Left ventricle myocardium superior (tissue), 1 donor: ENCODE data around the gene DUS2. TPM values are rescaled to one million over a fixed set of nuclear protein-coding genes. Genes with fewer than 3 reads are reported as not detected.
A peak's percentile ranks its signal among the peaks of the same experiment; 100 is the strongest.

Experiments used
- ATAC-seq: fragments of 200-7000 bp; cut with Tn5 transposase; one replicate; pipeline ENCODE4 v1.9.1; 2020; ENCODE audit warnings: mild to moderate bottlenecking, moderate library complexity
- DNase-seq: peaks from one replicate; pipeline ENCODE4 v3.0.0-alpha.2; 2020
- intact Hi-C: fragments of 100-400 bp; cut with micrococcal nuclease; formaldehyde crosslinking; loops from one replicate; pipeline ENCODE4 v1.11.0; 2022
- total RNA-seq: library from RNA; stranded (reverse); fragmentation: NEBNext Ultra II Directional; extraction: Animal tissue kit (Norgen Biotek cat#: 25700); gene quantifications from one replicate; pipeline ENCODE4 v1.2.1, GENCODE V29; 2021
- donor health status: DM: no; HTN: yes; CAD: no; lungs with severe emphysema.

DUS2 gene
- total RNA-seq, 1 donor from 2014 or later = 4.9 TPM

DNA sequence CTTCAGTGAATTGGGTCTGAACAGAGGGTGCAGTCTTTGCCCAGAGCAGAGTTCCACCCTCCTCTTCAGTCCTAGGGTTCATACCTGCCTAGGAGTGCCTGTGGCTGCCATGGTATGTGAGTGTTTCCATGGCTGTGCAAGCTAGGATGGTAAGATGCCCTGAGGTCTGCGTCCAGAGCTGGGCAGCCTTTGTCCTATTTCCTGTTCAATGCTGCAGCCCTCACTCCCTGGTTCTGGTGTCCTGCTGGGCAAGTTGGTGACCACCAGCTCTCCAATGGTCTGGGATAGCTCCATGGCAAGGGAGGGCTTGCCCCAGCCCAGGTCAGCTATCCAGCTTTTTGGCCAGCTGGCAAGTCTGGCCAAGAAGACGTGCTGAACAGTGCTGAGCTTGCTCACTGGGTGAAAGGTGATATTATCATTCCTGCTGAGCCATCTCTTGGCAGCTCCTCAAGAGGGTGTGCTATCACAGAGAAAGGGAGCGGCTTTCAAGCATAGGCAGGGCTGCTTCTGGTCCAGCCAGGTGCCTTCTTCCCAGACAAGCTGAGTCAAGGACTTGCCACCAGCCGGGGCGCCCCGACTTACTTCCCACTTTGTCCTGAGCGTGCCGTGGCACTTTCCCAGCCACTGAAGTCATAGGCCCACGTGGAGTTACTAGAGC, 49.1 kb downstream of the DUS2 start:
- intact Hi-C loops = no loop called here
- no peak for DNase-seq
- peak; percentile 23 for ATAC-seq

DNA sequence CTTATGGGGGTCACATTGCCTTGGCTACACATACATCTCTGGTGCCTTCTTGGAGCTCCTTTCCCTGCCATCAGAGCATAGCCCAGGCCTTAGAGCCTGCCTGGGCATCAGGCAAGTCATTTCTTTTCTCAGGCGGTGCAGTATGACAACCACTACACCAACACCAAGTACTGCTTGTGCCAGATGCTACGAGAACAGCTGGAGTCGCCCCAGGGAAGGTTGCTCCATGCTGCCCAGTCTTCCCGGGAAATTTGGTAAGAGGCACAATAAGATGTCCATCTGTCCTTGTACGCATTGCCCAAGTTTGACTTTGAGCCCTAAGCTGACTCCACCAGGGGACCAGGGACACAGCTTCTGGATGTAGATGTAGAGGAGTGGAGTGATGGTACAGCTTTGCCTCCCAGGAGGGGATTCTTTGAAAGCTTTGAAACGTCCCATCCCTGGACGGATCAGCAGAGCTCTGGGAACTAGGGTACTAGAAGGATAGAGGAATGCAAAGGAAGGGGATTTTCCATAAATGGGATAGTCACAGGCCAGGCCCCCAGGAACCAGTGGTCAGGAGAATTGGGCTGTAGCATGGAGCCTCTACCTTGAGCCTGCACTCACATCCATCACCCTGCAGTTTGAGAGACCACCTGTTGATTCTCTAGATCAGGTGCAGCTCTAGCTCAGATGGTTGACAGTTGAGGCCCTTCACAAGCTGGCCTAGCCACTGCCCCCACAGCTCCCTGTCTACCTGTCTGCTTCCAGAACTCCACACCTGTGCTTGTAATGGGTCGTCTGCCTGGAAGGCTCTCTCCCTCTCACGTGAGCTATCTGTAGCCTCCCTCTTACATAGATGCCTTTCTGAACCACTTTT, 51.0 kb downstream of the DUS2 start:
- intact Hi-C loops = no loop called here
- ATAC-seq (no peak), DNase-seq (no peak)

DNA sequence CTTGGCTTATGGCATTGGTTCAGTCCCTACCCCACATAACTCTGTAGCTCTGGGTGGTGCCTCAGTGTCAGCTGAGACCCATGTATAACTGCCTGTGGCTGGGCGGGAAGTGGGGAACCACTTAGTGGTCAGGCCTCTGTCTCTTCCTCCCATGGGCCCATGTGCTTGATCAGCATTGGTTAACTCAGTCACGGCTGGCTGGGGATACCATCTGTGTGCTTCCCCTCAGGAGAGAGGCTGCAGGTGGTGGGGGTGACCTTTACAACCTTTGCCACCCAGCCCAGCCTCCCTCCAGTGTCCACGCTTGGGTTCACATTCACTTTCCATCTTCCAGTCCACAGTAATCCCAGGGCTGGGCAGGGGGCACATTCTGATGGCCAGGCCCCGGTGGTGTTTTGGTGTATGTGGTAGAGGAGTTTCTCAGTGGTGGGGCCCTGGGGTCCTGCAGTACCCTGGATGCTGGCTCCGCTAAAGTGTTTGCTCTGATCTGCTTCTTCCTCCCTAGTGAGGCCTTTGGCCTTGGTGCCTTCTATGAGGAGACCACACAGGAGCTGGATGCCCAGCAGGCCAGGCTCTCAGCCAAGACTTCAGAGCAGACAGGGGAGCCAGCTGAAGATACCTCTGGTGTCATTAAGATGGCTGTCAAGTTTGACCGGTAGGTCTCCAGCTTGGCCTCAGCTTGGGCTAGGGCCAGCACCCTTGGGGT, 51.9 kb downstream of the DUS2 start:
- intact Hi-C loops = no loop called here
- ATAC-seq = no peak
- DNase-seq = no peak

DNA sequence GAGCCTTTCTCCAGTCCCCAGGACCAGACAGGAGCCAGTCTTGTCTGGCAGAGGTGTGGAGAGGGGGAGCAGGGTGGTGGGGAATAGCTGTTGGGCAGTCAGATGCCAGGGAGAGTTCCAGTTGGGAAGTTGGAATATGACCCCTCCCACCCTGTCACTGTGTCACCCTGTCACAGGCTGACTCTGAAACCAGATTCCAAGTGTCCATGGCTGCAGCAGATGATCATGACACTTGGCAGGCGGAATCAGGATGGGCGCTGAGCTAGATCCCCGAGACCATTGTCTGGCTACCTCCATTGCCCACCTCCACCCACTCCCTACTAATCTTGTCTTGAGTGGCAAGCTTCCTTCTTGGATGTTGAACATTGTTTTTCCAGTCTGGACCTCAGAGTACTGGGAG, 52.9 kb downstream of the DUS2 start:
- ATAC-seq = no peak
- DNase-seq = no peak
- intact Hi-C loops = no loop called here

DNA sequence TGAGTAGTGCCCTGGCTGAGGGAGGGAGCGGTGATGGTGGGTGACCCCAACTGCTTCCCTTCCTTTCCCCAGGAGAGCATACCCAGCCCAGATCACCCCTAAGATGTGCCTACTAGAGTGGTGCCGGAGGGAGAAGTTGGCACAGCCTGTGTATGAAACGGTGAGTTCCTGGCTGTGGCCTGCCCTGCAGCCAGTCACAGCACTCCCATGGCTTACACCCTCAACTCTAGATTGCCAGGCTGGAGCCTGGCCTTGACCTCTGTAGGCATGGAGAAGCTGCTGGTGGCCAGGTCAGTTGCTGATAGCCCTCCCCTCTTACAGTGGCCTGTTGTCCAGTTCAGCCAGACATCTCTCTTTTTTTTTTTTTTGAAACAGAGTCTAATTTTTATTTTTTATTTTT, 53.5 kb downstream of the DUS2 start:
- intact Hi-C loops = no loop called here
- ATAC-seq = no peak
- no peak for DNase-seq

DNA sequence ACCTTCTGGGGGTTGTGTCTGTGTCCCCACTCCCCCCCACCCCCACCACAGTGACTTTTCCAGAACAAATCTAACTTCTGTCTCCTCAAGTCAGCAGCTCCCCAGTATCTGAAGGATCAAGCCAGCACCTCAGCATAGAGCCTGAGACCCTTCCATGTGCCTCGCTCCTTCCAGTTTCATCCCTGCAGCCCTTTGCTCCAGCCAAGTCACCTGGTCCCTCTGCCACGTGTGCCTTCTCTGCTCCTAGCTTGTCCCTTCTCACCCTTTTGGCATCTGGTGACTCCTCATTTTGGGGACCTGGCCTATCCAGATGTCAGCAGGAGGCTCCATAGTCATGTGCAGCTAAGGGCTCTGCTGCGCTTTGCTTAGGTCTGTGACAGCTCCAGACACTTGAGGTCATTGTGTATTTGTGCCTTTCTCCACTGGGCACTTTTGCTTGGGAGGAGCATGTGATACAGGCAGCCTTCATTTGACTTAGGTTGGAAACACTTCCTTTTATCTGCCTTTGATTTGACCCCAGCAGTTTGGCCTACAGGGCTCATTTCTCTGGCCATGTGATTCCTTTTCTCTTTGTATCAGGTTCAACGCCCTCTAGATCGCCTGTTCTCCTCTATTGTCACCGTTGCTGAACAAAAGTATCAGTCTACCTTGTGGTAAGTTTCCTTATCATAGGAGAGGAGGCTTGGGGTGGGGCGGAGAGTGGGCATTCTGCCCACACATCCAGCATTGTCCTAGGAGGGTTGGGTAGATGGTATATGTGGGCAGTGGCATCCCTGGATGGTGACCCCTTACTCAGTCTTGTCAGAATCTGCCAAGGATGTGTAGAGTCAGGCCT, 55.0 kb downstream of the DUS2 start:
- intact Hi-C loops = no loop called here
- DNase-seq (no peak), ATAC-seq (no peak)

DNA sequence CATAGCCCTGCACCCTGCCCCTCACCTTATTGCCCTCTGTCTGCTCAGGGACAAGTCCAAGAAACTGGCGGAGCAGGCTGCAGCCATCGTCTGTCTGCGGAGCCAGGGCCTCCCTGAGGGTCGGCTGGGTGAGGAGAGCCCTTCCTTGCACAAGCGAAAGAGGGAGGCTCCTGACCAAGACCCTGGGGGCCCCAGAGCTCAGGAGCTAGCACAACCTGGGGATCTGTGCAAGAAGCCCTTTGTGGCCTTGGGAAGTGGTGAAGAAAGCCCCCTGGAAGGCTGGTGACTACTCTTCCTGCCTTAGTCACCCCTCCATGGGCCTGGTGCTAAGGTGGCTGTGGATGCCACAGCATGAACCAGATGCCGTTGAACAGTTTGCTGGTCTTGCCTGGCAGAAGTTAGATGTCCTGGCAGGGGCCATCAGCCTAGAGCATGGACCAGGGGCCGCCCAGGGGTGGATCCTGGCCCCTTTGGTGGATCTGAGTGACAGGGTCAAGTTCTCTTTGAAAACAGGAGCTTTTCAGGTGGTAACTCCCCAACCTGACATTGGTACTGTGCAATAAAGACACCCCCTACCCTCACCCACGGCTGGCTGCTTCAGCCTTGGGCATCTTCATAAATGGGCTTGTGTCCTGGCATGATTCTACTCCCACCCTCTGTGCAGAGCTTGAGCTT, 55.8 kb downstream of the DUS2 start:
- intact Hi-C loops = no loop called here
- no peak for ATAC-seq
- no peak for DNase-seq

DNA sequence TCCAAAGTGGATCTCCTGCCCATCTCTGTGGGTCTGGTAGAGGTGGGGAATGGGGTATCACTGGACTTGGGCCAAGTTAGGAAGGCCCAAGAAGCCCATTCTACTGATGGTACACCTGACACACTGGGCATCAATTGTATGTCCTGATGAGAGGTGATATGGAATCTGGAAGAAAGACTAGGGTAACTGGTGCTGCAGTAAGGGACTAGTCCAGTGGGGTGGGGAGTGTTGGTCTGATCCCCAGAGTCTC, 56.2 kb downstream of the DUS2 start:
- ATAC-seq (no peak), DNase-seq (no peak)
- intact Hi-C loops = no loop called here

DNA sequence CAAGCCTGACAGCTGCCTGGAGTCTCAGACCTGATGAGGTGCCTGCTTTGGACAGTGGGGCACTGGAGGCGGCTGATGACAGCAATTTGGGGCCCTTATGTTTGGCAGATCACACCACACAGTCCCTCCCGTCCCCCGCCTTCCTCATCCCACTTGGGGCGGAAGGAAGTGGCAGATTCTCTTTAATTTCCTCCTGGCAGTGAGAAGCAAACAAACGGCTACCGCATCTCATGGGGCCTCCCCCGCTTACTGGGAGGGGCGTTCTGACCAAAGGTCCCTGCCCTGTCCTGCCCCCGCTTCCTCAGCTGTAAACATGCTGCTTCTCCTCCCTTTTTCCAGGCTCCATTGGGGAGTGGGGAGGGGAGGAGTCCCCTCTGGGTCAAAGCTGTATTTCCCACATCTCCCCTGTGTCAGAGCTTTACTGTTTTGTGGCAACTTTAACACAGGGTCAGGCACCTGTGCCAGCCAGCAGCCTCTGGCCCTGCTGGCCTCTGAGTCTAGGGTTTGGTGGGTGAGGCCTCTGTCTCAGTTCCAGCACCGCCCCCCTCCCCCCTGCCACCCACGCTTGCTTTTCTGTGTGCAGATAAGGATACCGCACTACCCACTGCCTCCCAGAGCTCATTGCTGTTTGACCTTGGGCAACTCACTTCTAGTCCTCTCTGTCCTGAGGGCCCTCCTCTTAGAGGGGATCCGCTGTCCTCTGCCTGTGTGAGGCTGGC, 56.7 kb downstream of the DUS2 start:
- intact Hi-C loops = no loop called here
- DNase-seq = peak; percentile 86
- peak; percentile 60 for ATAC-seq

GRCh38 chr16:68081861-68082628, 59.0 kb downstream of the DUS2 start:
- no peak for DNase-seq
- intact Hi-C loops = no loop called here
- ATAC-seq = no peak

- no peak for ATAC-seq
- no peak for DNase-seq
- intact Hi-C loops = no loop called here
Observed at GRCh38 chr16:68082629-68083238, 59.6 kb downstream of the DUS2 start.

DNA sequence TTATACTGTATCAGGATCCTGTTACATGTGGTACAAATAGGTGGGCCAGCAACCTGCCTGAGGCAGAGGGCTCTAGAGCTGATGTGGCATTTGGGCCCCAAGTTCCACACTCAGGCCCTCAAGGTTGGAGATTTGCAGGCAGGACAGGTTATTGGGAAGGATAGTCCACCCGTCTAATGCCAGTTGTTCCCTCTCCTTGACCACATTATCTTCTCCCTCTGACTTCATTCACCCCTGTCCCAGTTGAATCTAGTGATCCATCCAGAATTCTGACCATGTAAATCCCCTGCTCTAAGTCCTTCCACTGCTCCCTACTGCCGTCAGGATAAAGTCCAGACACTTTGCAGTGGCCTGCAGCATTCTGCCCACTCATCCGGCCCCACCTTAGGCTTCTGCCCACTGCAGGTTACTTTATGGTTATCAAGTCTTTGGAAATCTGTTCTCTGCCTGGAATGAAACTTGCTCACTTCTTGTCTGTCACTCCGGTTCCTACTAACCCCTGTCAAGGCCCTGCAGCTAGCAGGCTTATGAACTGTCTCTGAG, 60.2 kb downstream of the DUS2 start:
- intact Hi-C loops = no loop called here
- DNase-seq (no peak), ATAC-seq (no peak)

DNA sequence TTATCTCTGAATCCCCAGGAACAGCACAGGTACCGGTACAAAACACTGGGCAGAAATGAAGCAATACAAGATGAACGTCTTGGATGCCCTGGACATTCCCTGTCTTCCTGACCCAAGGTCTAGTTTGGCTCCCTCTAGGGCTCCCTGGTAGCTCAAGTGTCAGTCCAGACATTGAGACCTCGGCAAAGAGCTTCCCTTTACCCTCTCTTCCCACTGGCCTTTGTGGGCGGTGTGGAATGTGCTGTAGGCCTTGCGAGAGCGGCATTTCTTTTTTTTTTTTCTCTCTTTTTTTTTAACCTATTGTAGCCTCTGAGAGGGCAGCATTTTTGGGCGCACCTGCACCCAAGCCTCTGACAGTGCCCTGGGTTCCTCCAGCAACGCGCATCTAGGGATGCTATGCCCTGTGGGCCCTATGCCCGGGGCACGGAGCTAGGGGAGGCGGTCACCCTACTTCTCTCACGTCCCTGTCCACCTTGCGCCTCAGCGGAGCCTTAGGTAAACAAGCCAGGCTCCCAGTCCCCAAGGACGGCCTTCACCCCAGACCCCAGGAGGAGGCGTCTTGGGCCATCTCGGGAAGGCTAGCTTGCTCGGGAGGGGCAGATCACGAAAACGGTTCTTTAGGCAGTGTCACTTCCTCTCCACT, 60.9 kb downstream of the DUS2 start:
- DNase-seq (no peak), ATAC-seq (no peak)
- intact Hi-C loops = no loop called here

- DNase-seq (peak; percentile 94), ATAC-seq (peak; percentile 80)
- intact Hi-C loops = no loop called here
Observed at GRCh38 chr16:68084504-68085258, 61.6 kb downstream of the DUS2 start.

DNA sequence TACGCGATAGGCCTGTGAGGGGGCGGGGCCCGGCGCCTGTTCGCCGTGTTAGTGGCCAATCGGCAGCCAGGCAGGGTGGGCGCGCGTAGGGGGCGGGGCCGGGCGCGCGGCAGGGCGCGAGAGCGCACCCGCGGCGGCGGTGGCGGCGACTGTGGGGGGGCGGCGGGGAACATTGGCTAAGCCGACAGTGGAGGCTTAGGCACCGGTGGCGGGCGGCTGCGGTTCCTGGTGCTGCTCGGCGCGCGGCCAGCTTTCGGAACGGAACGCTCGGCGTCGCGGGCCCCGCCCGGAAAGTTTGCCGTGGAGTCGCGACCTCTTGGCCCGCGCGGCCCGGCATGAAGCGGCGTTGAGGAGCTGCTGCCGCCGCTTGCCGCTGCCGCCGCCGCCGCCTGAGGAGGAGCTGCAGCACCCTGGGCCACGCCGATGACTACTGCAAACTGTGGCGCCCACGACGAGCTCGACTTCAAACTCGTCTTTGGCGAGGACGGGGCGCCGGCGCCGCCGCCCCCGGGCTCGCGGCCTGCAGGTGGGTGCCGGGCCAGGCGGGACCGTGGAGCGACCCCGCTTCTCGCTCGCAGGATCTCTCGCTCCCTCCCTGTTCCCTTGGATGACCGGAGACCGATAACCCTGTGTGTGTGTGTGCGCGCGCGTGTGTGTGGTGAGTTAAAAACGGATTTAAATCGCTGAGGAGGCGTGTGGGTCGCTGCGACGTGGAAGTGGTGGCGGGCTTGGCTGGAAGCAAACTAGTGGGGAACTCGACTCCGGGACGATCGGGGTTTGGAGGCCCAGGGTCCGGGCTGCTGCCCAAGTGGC, 62.4 kb downstream of the DUS2 start, which contains the start of gene NFATC3:
Gene NFATC3, plus strand, starts transcription at position 112 of the 813 bp plus-strand sequence. Its CDS starts 312 bp downstream, at position 424.
- peak; percentile 90 for ATAC-seq
- DNase-seq = peak; percentile 100
- intact Hi-C loops = no loop called here
